B cell (primary cell): Measurements from ENCODE around the gene KCNQ2.

Experiments used
- EZH2 ChIP-seq: IDR thresholded peaks from 2 replicates; pipeline ENCODE4 v1.6.1; 2012; ENCODE audit warnings: borderline replicate concordance, low read depth, mild to moderate bottlenecking, moderate library complexity, low read length; ENCODE audit not compliant: insufficient read depth, poor library complexity, severe bottlenecking
- TF ChIP-seq, protein P1 (sequence below): fragments of 200-600 bp; IDR thresholded peaks from one replicate; pipeline ENCODE4 v1.8.0; 2022; ENCODE audit warnings: antibody characterized with exemption, mild to moderate bottlenecking

DNA sequence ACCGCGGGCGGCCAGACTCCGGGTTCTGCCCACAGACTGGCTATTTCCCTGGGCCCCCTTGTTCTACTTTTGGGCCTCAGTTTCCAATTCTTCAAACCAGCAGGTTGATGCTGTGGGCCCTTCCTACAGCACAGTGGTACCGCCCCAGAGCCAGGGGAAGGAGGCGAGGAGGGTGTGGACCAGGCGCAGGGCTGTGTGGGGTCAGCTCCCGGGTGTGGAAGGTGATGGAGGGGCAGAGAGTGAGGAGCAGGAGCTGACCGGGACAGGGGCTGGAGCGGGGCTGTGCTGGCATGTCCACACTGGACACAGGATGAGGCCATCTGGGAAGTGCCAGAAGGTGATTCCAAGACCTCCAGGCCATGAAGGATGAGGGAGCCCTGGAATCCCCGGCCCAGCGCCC, 76.2 kb downstream of the KCNQ2 start:
- TF ChIP-seq, protein P1, sequence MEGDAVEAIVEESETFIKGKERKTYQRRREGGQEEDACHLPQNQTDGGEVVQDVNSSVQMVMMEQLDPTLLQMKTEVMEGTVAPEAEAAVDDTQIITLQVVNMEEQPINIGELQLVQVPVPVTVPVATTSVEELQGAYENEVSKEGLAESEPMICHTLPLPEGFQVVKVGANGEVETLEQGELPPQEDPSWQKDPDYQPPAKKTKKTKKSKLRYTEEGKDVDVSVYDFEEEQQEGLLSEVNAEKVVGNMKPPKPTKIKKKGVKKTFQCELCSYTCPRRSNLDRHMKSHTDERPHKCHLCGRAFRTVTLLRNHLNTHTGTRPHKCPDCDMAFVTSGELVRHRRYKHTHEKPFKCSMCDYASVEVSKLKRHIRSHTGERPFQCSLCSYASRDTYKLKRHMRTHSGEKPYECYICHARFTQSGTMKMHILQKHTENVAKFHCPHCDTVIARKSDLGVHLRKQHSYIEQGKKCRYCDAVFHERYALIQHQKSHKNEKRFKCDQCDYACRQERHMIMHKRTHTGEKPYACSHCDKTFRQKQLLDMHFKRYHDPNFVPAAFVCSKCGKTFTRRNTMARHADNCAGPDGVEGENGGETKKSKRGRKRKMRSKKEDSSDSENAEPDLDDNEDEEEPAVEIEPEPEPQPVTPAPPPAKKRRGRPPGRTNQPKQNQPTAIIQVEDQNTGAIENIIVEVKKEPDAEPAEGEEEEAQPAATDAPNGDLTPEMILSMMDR, result no peak
- TF ChIP-seq EZH2, result no peak
